CD4-positive, CD25-positive, alpha-beta regulatory T cell (primary cell): Measurements from ENCODE around the gene SMTNL1. TPM values are rescaled to one million over a fixed set of nuclear protein-coding genes. Genes with fewer than 3 reads are reported as not detected.

ENCODE experiments used
- ATAC-seq, 2 donors: fragments of 150-1000 bp; cut with Tn5 transposase; one replicate each; pipeline ENCODE4 v1.10.0; 2021; ENCODE audit warnings: low read depth in 2 of 2, moderate number of reproducible peaks in 2 of 2, moderate library complexity in 1 of 2
- DNase-seq, 3 donors: peaks; one replicate each; pipeline versions ENCODE4 v3.0.0 to v3.0.0-alpha.2; 2012 to 2022; ENCODE audit warnings: mixed read lengths in 1 of 3
- H3K27ac ChIP-seq: one replicate; pipeline ENCODE4 v1.7.0; 2013; ENCODE audit warnings: mild to moderate bottlenecking, low read length; ENCODE audit not compliant: insufficient read depth, poor library complexity, severe bottlenecking
- H3K27me3 ChIP-seq: one replicate; pipeline ENCODE4 v1.7.0; 2013; ENCODE audit warnings: low read length; ENCODE audit not compliant: control insufficient read depth, insufficient read depth
- H3K36me3 ChIP-seq: one replicate; pipeline ENCODE4 v1.7.0; 2013; ENCODE audit warnings: mild to moderate bottlenecking, low read length, moderate library complexity; ENCODE audit not compliant: control insufficient read depth, insufficient read depth
- H3K4me1 ChIP-seq: 2 replicates; pipeline ENCODE4 v1.7.0; 2013; ENCODE audit warnings: mild to moderate bottlenecking, low read length; ENCODE audit not compliant: insufficient read depth, control insufficient read depth, poor library complexity, severe bottlenecking
- H3K4me3 ChIP-seq: one replicate; pipeline ENCODE4 v1.7.0; 2013; ENCODE audit warnings: low read depth, mild to moderate bottlenecking, low read length, moderate library complexity
- H3K9me3 ChIP-seq, 2 experiments: 1 replicate in 1 of 2; 2 replicates in 1 of 2; pipeline ENCODE4 v1.7.0; 2013; ENCODE audit warnings: low read length in 2 of 2, mild to moderate bottlenecking in 1 of 2, moderate library complexity in 1 of 2; ENCODE audit not compliant: control insufficient read depth in 2 of 2
- H3K27ac Mint-ChIP-seq, 3 donors: one replicate each; pipeline ENCODE4 v1.8.0; 2020 to 2022; ENCODE audit warnings: mild to moderate bottlenecking in 3 of 3, mixed read lengths in 3 of 3, moderate library complexity in 2 of 3
- H3K27me3 Mint-ChIP-seq: one replicate; pipeline ENCODE4 v1.8.0; 2022; ENCODE audit warnings: mild to moderate bottlenecking, mixed read lengths
- H3K36me3 Mint-ChIP-seq: one replicate; pipeline ENCODE4 v1.8.0; 2020; ENCODE audit warnings: mixed read lengths
- H3K4me1 Mint-ChIP-seq, 4 donors: one replicate each; pipeline ENCODE4 v1.8.0; 2020 to 2022; ENCODE audit warnings: mixed read lengths in 4 of 4, mild to moderate bottlenecking in 1 of 4
- H3K4me3 Mint-ChIP-seq, 4 donors: one replicate each; pipeline ENCODE4 v1.8.0; 2020 to 2022; ENCODE audit warnings: mild to moderate bottlenecking in 4 of 4, mixed read lengths in 4 of 4, moderate library complexity in 3 of 4
- H3K9me3 Mint-ChIP-seq, 7 donors: one replicate each; pipeline ENCODE4 v1.8.0; 2020 to 2022; ENCODE audit warnings: mixed read lengths in 7 of 7, mild to moderate bottlenecking in 3 of 7, moderate library complexity in 2 of 7
- polyA plus RNA-seq, 4 donors: library from polyadenylated mRNA; unstranded; fragments of 300-500 nt; fragmentation: Illumina TruSeq; gene quantifications; one replicate each; pipeline ENCODE4 v1.2.3, GENCODE V29; 2021
- total RNA-seq: library from RNA; stranded (reverse); gene quantifications from one replicate; pipeline ENCODE4 v1.2.3, GENCODE V29; 2022

The SMTNL1 gene
- total and polyA plus RNA-seq, 5 donors from 2014 or later: 0.21 to 0.36 TPM; not detected in 3

- Mint-ChIP-seq H3K4me3 (peak overlapping the region; percentile 87 to 98 (median 91)), H3K4me1 (peaks cover 14 to 47% (median 32%) of the 10 kb centered on the region in 4 donors), H3K9me3 (peaks cover 0 to 4% (median 0%) of the 10 kb centered on the region in 7 donors), H3K27ac (peak overlapping the region; percentile 74 to 83 (median 76)), H3K36me3 (no peaks in the 10 kb centered on the region), H3K27me3 (no peaks in the 10 kb centered on the region)
- Histone ChIP-seq H3K4me1 (peaks cover 25% of the 10 kb centered on the region), H3K9me3 (no peaks in the 10 kb centered on the region), H3K27ac (no peak overlapping the region), H3K36me3 (no peaks in the 10 kb centered on the region), H3K4me3 (peak overlapping the region; percentile 10), H3K27me3 (no peaks in the 10 kb centered on the region)
- DNase-seq (no peak), ATAC-seq (no peak)
These were observed 24.0 kb upstream of the SMTNL1 start for GRCh38 chr11:57513452-57513795.

GRCh38 chr11:57513911-57514537, 23.4 kb upstream of the SMTNL1 start:
- peak in 1 of 3 donors; percentile 43 for DNase-seq
- Mint-ChIP-seq H3K27ac (peak overlapping the region; percentile 74 to 92 (median 91)), H3K4me1 (peaks cover 14 to 46% (median 32%) of the 10 kb centered on the region in 4 donors), H3K36me3 (no peaks in the 10 kb centered on the region), H3K4me3 (peak overlapping the region; percentile 87 to 99 (median 98)), H3K27me3 (no peaks in the 10 kb centered on the region), H3K9me3 (peaks cover 0 to 4% (median 0%) of the 10 kb centered on the region in 7 donors)
- Histone ChIP-seq H3K27ac (peak overlapping the region; percentile 61), H3K27me3 (no peaks in the 10 kb centered on the region), H3K36me3 (no peaks in the 10 kb centered on the region), H3K9me3 (no peaks in the 10 kb centered on the region), H3K4me3 (peak overlapping the region; percentile 47), H3K4me1 (peaks cover 25% of the 10 kb centered on the region)
- peak; percentile 19 to 35 for ATAC-seq

GRCh38 chr11:57514538-57515331, 22.7 kb upstream of the SMTNL1 start:
- no peaks in the 10 kb centered on the region for H3K9me3 ChIP-seq
- peak overlapping the region; percentile 87 to 99 (median 98) for H3K4me3 Mint-ChIP-seq
- no peaks in the 10 kb centered on the region for H3K36me3 Mint-ChIP-seq
- H3K27ac Mint-ChIP-seq: peak overlapping the region; percentile 86 to 92 (median 91)
- peaks cover 0 to 4% (median 0%) of the 10 kb centered on the region in 7 donors for H3K9me3 Mint-ChIP-seq
- peak; percentile 42 to 45 for ATAC-seq
- H3K27ac ChIP-seq: peak overlapping the region; percentile 61
- H3K4me1 Mint-ChIP-seq: peaks cover 14 to 40% (median 30%) of the 10 kb centered on the region in 4 donors
- H3K27me3 ChIP-seq: no peaks in the 10 kb centered on the region
- no peaks in the 10 kb centered on the region for H3K27me3 Mint-ChIP-seq
- peak overlapping the region; percentile 81 for H3K4me3 ChIP-seq
- peaks cover 25% of the 10 kb centered on the region for H3K4me1 ChIP-seq
- no peaks in the 10 kb centered on the region for H3K36me3 ChIP-seq
- peak; percentile 22 to 70 (median 50) for DNase-seq

- Histone ChIP-seq H3K4me3 (peak within 1 kb of the TSS; percentile 81), H3K9me3 (no peaks in the 10 kb centered on the region), H3K4me1 (peaks cover 25% of the 10 kb centered on the region), H3K27me3 (no peaks in the 10 kb centered on the region), H3K27ac (peak within 1 kb of the TSS; percentile 61), H3K36me3 (no peaks in the 10 kb centered on the region)
- DNase-seq (peak in 1 of 3 donors; percentile 60), ATAC-seq (peak in 1 of 2 donors; percentile 27)
- peak within 1 kb of the TSS; percentile 87 to 99 (median 98) for H3K4me3 Mint-ChIP-seq
- H3K27ac Mint-ChIP-seq: peak within 1 kb of the TSS; percentile 91 to 96 (median 92)
- H3K27me3 Mint-ChIP-seq: no peaks in the 10 kb centered on the region
- H3K36me3 Mint-ChIP-seq: no peaks in the 10 kb centered on the region
- peaks cover 0 to 4% (median 0%) of the 10 kb centered on the region in 7 donors for H3K9me3 Mint-ChIP-seq
- peaks cover 14 to 37% (median 27%) of the 10 kb centered on the region in 4 donors for H3K4me1 Mint-ChIP-seq
These were observed 21.9 kb upstream of the SMTNL1 start, which contains the start of gene SLC43A1 for GRCh38 chr11:57515332-57516060. Gene SLC43A1, minus strand, starts transcription at chr11:57515702. Its CDS starts 1,591 bp downstream, at chr11:57514111.

- Histone ChIP-seq H3K4me3 (peak overlapping the region; percentile 57), H3K36me3 (no peaks in the 10 kb centered on the region), H3K9me3 (no peaks in the 10 kb centered on the region), H3K27me3 (no peaks in the 10 kb centered on the region), H3K27ac (no peak overlapping the region), H3K4me1 (peaks cover 25% of the 10 kb centered on the region)
- no peak for DNase-seq
- H3K27me3 Mint-ChIP-seq: no peaks in the 10 kb centered on the region
- H3K36me3 Mint-ChIP-seq: no peaks in the 10 kb centered on the region
- H3K9me3 Mint-ChIP-seq: peaks cover 0 to 4% (median 0%) of the 10 kb centered on the region in 7 donors
- no peak for ATAC-seq
- H3K4me1 Mint-ChIP-seq: peaks cover 14 to 37% (median 29%) of the 10 kb centered on the region in 4 donors
- peak overlapping the region; percentile 86 to 96 (median 91) for H3K27ac Mint-ChIP-seq
- peak overlapping the region; percentile 87 to 99 (median 98) for H3K4me3 Mint-ChIP-seq
These were observed 21.3 kb upstream of the SMTNL1 start for GRCh38 chr11:57516061-57516443.

GRCh38 chr11:57521116-57521515, 16.3 kb upstream of the SMTNL1 start:
- no peaks in the 10 kb centered on the region for H3K27me3 ChIP-seq
- H3K36me3 ChIP-seq: no peaks in the 10 kb centered on the region
- Mint-ChIP-seq H3K4me1 (peaks cover 0 to 5% (median 2%) of the 10 kb centered on the region in 4 donors), H3K27ac (peak overlapping the region in 1 of 3 donors; percentile 52), H3K27me3 (no peaks in the 10 kb centered on the region), H3K4me3 (peak overlapping the region in 1 of 4 donors; percentile 57), H3K9me3 (peaks cover 0 to 2% (median 0%) of the 10 kb centered on the region in 7 donors), H3K36me3 (peaks cover 5% of the 10 kb centered on the region)
- ATAC-seq (no peak), DNase-seq (no peak)
- H3K4me1 ChIP-seq: peaks cover 2% of the 10 kb centered on the region
- H3K4me3 ChIP-seq: no peak overlapping the region
- no peaks in the 10 kb centered on the region for H3K9me3 ChIP-seq
- no peak overlapping the region for H3K27ac ChIP-seq

GRCh38 chr11:57523419-57523818, 14.0 kb upstream of the SMTNL1 start:
- peaks cover 5 to 8% (median 6%) of the 10 kb centered on the region in 4 donors for H3K4me1 Mint-ChIP-seq
- no peaks in the 10 kb centered on the region for H3K27me3 Mint-ChIP-seq
- no peaks in the 10 kb centered on the region for H3K4me1 ChIP-seq
- H3K36me3 Mint-ChIP-seq: peaks cover 5% of the 10 kb centered on the region
- no peak for ATAC-seq
- peak overlapping the region in 1 of 3 donors; percentile 12 for H3K27ac Mint-ChIP-seq
- DNase-seq: no peak
- H3K4me3 Mint-ChIP-seq: peak overlapping the region in 1 of 4 donors; percentile 46
- no peak overlapping the region for H3K4me3 ChIP-seq
- no peaks in the 10 kb centered on the region for H3K9me3 ChIP-seq
- H3K36me3 ChIP-seq: no peaks in the 10 kb centered on the region
- no peaks in the 10 kb centered on the region for H3K9me3 Mint-ChIP-seq
- H3K27ac ChIP-seq: no peak overlapping the region
- H3K27me3 ChIP-seq: no peaks in the 10 kb centered on the region
